ENCODE data around the gene PRND.

Gene PRND

DNA sequence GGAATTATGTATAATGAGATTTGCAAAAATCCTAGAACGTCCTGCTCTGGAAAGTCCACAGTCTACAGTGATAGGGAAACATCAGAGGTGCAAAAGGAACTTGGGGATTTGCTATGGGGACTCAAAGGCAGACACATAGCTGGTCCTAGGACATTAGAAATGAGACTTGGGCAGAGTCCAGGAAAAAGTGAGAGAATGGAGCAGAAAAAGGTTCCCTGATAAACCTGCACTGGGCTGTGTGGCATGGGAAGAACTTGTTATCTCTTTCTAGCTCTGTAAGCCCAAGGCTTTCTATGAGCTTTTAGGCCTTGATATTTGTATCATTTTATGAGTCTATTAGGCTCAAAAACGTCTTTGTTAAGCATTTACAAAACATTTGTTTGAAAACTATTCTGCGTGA lies 15.2 kb downstream of the PRND start (continued):
- TF ChIP-seq ESRRG (CRISPR knock-in tag; IDR thresholded peaks at IDR 0.05) (no peak), TOX (CRISPR knock-in tag; IDR thresholded peaks at IDR 0.05; ENCODE audit: borderline replicate concordance) (no peak), ARNTL (CRISPR knock-in tag; IDR thresholded peaks at IDR 0.05; ENCODE audit: borderline replicate concordance, low read depth) (no peak), ZNF8 (CRISPR knock-in tag; IDR thresholded peaks at IDR 0.05) (no peak), ZFP3 (CRISPR knock-in tag; IDR thresholded peaks at IDR 0.05) (no peak), RARB (CRISPR knock-in tag; IDR thresholded peaks at IDR 0.05) (no peak)
- TF ChIP-seq, protein P1, sequence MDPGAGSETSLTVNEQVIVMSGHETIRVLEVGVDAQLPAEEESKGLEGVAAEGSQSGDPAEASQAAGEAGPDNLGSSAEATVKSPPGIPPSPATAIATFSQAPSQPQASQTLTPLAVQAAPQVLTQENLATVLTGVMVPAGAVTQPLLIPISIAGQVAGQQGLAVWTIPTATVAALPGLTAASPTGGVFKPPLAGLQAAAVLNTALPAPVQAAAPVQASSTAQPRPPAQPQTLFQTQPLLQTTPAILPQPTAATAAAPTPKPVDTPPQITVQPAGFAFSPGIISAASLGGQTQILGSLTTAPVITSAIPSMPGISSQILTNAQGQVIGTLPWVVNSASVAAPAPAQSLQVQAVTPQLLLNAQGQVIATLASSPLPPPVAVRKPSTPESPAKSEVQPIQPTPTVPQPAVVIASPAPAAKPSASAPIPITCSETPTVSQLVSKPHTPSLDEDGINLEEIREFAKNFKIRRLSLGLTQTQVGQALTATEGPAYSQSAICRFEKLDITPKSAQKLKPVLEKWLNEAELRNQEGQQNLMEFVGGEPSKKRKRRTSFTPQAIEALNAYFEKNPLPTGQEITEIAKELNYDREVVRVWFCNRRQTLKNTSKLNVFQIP (CRISPR knock-in tag; IDR thresholded peaks at IDR 0.05; ENCODE audit: borderline replicate concordance, low read depth), result no peak
- TF ChIP-seq, protein P2, sequence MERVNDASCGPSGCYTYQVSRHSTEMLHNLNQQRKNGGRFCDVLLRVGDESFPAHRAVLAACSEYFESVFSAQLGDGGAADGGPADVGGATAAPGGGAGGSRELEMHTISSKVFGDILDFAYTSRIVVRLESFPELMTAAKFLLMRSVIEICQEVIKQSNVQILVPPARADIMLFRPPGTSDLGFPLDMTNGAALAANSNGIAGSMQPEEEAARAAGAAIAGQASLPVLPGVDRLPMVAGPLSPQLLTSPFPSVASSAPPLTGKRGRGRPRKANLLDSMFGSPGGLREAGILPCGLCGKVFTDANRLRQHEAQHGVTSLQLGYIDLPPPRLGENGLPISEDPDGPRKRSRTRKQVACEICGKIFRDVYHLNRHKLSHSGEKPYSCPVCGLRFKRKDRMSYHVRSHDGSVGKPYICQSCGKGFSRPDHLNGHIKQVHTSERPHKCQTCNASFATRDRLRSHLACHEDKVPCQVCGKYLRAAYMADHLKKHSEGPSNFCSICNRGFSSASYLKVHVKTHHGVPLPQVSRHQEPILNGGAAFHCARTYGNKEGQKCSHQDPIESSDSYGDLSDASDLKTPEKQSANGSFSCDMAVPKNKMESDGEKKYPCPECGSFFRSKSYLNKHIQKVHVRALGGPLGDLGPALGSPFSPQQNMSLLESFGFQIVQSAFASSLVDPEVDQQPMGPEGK (CRISPR knock-in tag; IDR thresholded peaks at IDR 0.05; ENCODE audit: borderline replicate concordance), result no peak

DNA sequence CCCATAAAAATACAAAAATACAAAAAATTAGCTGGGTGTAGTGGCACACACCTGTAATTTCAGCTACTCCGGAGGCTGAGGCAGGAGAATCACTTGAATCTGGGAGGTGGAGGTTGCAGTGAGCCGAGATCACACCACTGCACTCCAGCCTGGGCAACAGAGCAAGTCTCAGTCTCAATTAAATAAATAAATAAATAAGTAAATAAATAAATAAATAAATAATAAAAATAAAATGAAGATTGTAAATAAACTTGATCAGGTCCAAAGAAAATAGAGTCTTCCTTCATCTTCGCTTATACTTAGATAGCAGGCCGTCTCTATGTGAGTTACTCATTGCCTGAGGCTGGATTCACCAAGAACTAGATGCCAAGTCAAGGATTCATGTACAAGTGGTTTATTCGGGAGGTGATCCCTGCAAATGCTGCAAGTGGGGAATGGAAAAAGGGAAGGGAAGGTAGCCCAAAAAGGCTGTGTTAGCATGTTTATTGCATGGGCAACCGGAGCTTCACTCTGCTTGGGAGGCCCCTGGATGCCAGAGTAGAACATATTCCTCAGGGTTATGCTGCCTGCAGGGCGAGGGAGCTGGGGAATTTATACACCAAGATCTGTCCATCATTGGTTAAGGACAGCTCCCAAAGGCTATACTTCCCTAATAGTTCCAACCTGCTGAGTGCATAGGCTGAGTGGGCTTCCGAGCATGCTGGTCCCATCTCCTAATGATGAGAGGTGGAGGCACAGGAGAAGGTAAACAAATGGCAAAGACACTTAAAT lies 16.3 kb downstream of the PRND start:
- ATAC-seq, result no peak
- TF ChIP-seq ZFP30 (CRISPR knock-in tag; IDR thresholded peaks at IDR 0.05), result no peak

DNA sequence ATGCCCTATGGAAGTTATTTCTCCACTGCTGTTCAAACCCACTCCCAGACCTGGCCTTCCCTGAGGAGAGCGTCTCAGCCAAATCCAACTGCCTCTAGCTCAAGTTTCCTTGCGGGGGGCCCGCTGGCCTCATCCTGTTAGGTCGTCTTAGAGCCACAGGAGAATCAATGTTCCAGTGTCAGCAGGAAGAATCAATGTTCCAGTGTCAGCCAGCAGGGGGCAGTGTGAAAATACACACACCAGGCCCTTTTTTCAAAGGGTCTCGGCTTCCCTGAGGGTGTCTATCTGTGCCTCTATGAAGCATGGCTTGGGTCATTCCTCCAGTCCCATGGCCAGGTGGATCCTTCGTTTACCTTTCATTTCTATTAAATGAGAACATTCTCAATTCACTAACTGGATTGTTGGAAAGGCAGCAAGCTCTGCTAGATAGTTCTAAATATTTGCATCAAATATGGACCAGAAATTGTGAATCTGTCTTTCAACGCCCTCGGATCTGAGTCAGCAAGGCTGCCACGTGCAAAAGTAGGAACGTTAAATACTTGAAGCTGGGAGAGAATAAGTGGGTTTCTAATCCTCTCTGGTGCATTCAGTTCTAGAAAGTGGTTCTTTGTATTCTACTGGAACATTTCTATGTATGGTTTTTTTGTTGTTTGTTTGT lies 19.2 kb downstream of the PRND start:
- TF ChIP-seq ZFP30 (CRISPR knock-in tag; IDR thresholded peaks at IDR 0.05), result no peak
- TF ChIP-seq, protein P3, sequence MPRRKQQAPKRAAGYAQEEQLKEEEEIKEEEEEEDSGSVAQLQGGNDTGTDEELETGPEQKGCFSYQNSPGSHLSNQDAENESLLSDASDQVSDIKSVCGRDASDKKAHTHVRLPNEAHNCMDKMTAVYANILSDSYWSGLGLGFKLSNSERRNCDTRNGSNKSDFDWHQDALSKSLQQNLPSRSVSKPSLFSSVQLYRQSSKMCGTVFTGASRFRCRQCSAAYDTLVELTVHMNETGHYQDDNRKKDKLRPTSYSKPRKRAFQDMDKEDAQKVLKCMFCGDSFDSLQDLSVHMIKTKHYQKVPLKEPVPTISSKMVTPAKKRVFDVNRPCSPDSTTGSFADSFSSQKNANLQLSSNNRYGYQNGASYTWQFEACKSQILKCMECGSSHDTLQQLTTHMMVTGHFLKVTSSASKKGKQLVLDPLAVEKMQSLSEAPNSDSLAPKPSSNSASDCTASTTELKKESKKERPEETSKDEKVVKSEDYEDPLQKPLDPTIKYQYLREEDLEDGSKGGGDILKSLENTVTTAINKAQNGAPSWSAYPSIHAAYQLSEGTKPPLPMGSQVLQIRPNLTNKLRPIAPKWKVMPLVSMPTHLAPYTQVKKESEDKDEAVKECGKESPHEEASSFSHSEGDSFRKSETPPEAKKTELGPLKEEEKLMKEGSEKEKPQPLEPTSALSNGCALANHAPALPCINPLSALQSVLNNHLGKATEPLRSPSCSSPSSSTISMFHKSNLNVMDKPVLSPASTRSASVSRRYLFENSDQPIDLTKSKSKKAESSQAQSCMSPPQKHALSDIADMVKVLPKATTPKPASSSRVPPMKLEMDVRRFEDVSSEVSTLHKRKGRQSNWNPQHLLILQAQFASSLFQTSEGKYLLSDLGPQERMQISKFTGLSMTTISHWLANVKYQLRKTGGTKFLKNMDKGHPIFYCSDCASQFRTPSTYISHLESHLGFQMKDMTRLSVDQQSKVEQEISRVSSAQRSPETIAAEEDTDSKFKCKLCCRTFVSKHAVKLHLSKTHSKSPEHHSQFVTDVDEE (CRISPR knock-in tag; IDR thresholded peaks at IDR 0.05), result no peak
- TF ChIP-seq ESRRG (CRISPR knock-in tag; IDR thresholded peaks at IDR 0.05), result no peak
- TF ChIP-seq RARB (CRISPR knock-in tag; IDR thresholded peaks at IDR 0.05), result no peak
- TF ChIP-seq CSDC2 (CRISPR knock-in tag; IDR thresholded peaks at IDR 0.05), result no peak
- TF ChIP-seq ZNF8 (CRISPR knock-in tag; IDR thresholded peaks at IDR 0.05), result no peak
- no peak for TF ChIP-seq BACH2 (CRISPR knock-in tag; IDR thresholded peaks at IDR 0.05; ENCODE audit: borderline replicate concordance)
- no peak for TF ChIP-seq TCF4 (CRISPR knock-in tag; IDR thresholded peaks at IDR 0.05; ENCODE audit: borderline replicate concordance)
- ATAC-seq, result peak; percentile 68

DNA sequence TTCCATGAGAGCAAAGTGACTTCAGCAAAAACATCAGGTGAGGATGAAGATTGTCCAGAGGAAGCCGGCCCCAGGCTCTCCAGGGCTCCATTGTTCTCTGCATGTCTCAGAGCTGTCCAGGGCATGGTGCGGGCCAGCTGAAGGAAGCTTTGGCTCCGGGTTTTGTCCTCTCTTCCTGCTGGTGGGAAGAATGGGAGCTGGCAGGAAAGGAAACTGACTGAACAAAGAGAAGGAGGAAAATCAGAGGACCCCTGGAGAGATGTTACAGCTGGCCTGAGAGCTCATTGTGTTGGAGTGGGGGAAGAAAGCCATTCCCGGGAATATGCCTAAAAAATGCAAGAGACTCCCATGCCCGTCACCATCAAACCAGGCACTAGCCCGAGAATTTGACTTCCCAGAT lies 27.1 kb downstream of the PRND start:
- no peak; the same call in 2 of the 3 replicates for ATAC-seq
- no peak for TF ChIP-seq ZFP3 (CRISPR knock-in tag; IDR thresholded peaks at IDR 0.05)
- TF ChIP-seq BACH2 (CRISPR knock-in tag; IDR thresholded peaks at IDR 0.05; ENCODE audit: borderline replicate concordance), result no peak
- TF ChIP-seq, protein P3 (CRISPR knock-in tag; IDR thresholded peaks at IDR 0.05), result no peak
- no peak for TF ChIP-seq TOX (CRISPR knock-in tag; IDR thresholded peaks at IDR 0.05; ENCODE audit: borderline replicate concordance)
- TF ChIP-seq, protein P2 (CRISPR knock-in tag; IDR thresholded peaks at IDR 0.05; ENCODE audit: borderline replicate concordance), result no peak
- no peak for TF ChIP-seq ZC3H10 (CRISPR knock-in tag; IDR thresholded peaks at IDR 0.05)
- no peak for TF ChIP-seq CSDC2 (CRISPR knock-in tag; IDR thresholded peaks at IDR 0.05)
- no peak for TF ChIP-seq OSR1 (CRISPR knock-in tag; IDR thresholded peaks at IDR 0.05)
- TF ChIP-seq ZFP30 (CRISPR knock-in tag; IDR thresholded peaks at IDR 0.05), result no peak
- TF ChIP-seq, protein P4, sequence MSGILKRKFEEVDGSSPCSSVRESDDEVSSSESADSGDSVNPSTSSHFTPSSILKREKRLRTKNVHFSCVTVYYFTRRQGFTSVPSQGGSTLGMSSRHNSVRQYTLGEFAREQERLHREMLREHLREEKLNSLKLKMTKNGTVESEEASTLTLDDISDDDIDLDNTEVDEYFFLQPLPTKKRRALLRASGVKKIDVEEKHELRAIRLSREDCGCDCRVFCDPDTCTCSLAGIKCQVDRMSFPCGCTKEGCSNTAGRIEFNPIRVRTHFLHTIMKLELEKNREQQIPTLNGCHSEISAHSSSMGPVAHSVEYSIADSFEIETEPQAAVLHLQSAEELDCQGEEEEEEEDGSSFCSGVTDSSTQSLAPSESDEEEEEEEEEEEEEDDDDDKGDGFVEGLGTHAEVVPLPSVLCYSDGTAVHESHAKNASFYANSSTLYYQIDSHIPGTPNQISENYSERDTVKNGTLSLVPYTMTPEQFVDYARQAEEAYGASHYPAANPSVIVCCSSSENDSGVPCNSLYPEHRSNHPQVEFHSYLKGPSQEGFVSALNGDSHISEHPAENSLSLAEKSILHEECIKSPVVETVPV (CRISPR knock-in tag; IDR thresholded peaks at IDR 0.05), result no peak
- no peak for TF ChIP-seq ZNF70 (CRISPR knock-in tag; IDR thresholded peaks at IDR 0.05)
- TF ChIP-seq TCF4 (CRISPR knock-in tag; IDR thresholded peaks at IDR 0.05; ENCODE audit: borderline replicate concordance), result no peak
- no peak for TF ChIP-seq SNAI2 (CRISPR knock-in tag; IDR thresholded peaks at IDR 0.05)
- TF ChIP-seq, protein P5, sequence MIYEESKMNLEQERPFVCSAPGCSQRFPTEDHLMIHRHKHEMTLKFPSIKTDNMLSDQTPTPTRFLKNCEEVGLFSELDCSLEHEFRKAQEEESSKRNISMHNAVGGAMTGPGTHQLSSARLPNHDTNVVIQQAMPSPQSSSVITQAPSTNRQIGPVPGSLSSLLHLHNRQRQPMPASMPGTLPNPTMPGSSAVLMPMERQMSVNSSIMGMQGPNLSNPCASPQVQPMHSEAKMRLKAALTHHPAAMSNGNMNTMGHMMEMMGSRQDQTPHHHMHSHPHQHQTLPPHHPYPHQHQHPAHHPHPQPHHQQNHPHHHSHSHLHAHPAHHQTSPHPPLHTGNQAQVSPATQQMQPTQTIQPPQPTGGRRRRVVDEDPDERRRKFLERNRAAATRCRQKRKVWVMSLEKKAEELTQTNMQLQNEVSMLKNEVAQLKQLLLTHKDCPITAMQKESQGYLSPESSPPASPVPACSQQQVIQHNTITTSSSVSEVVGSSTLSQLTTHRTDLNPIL (CRISPR knock-in tag; IDR thresholded peaks at IDR 0.05; ENCODE audit: low read depth), result no peak

Data from SK-N-SH treated with all-trans-retinoic acid at 6 μM for 48 hours (cell line).